HG03571 (cell line): ENCODE data around the gene B4GALNT4.
A peak's percentile ranks its signal among the peaks of the same experiment; 100 is the strongest.
"Not testable (repeated sequence)": the region's sequence is repeated elsewhere in the genome, so short reads cannot be mapped to it uniquely, and the experiment has no call there.

ENCODE experiments used
- ATAC-seq: cut with Tn5 transposase; IDR thresholded peaks from one replicate; pipeline ENCODE4 v1.9.1; 2021; ENCODE audit not compliant: unreplicated experiment

B4GALNT4 gene

GRCh38 chr11:334264-334994 lies 34.9 kb upstream of the B4GALNT4 start:
- no peak for ATAC-seq

- no peak for ATAC-seq
Measured at GRCh38 chr11:335779-336658, 33.3 kb upstream of the B4GALNT4 start.

- no peak for ATAC-seq
Measured at GRCh38 chr11:336659-337198, 32.6 kb upstream of the B4GALNT4 start.

- no peak for ATAC-seq
Measured at GRCh38 chr11:337711-338110, 31.6 kb upstream of the B4GALNT4 start.

- no peak for ATAC-seq
Measured at GRCh38 chr11:339963-340362, 29.3 kb upstream of the B4GALNT4 start.

GRCh38 chr11:340539-341512 lies 28.5 kb upstream of the B4GALNT4 start:
- ATAC-seq = no peak

- ATAC-seq = no peak
Measured at GRCh38 chr11:342328-342727, 27.0 kb upstream of the B4GALNT4 start.

- ATAC-seq = no peak
Measured at GRCh38 chr11:344836-345578, 24.3 kb upstream of the B4GALNT4 start.

GRCh38 chr11:346529-346928 lies 22.8 kb upstream of the B4GALNT4 start:
- no peak for ATAC-seq

- not testable (repeated sequence) for ATAC-seq
Measured at GRCh38 chr11:349270-349954, 19.9 kb upstream of the B4GALNT4 start.

GRCh38 chr11:350033-350722 lies 19.1 kb upstream of the B4GALNT4 start:
- not testable (repeated sequence) for ATAC-seq

GRCh38 chr11:350723-351255 lies 18.5 kb upstream of the B4GALNT4 start:
- ATAC-seq = no peak

GRCh38 chr11:351411-351810 lies 17.9 kb upstream of the B4GALNT4 start:
- ATAC-seq = no peak

GRCh38 chr11:352456-353031 lies 16.8 kb upstream of the B4GALNT4 start:
- ATAC-seq = no peak

GRCh38 chr11:353179-353873 lies 16.0 kb upstream of the B4GALNT4 start:
- no peak for ATAC-seq

- ATAC-seq = peak; percentile 51
Measured at GRCh38 chr11:355581-356458, 13.5 kb upstream of the B4GALNT4 start.

- ATAC-seq = no peak
Measured at GRCh38 chr11:356610-357009, 12.7 kb upstream of the B4GALNT4 start.
